BE2C (cell line): ENCODE measurements around the gene RARRES1.

ENCODE experiments used
- DNase-seq: peaks from one replicate; pipeline ENCODE4 v3.0.0-alpha.2; 2020
- H3K27me3 ChIP-seq: fragments of 250-450 bp; sonication (Bioruptor Pico); 2 replicates; pipeline ENCODE4 v1.5.1; 2020; ENCODE audit warnings: mild to moderate bottlenecking
- H3K36me3 ChIP-seq: fragments of 250-450 bp; sonication (Bioruptor Pico); 2 replicates; pipeline ENCODE4 v1.5.1; 2020; ENCODE audit warnings: mild to moderate bottlenecking
- H3K4me1 ChIP-seq: fragments of 250-450 bp; sonication (Bioruptor Pico); 2 replicates; pipeline ENCODE4 v1.5.1; 2020
- H3K4me3 ChIP-seq: 2 replicates; pipeline ENCODE4 v1.5.1; 2011; ENCODE audit warnings: low read depth, low read length
- H3K9me3 ChIP-seq: fragments of 250-450 bp; sonication (Bioruptor Pico); 2 replicates; pipeline ENCODE4 v1.5.1; 2020
- CTCF ChIP-seq: IDR thresholded peaks from 2 replicates; pipeline ENCODE4 v1.5.1; 2012; ENCODE audit warnings: mild to moderate bottlenecking, low read depth, low read length

The RARRES1 gene

DNA sequence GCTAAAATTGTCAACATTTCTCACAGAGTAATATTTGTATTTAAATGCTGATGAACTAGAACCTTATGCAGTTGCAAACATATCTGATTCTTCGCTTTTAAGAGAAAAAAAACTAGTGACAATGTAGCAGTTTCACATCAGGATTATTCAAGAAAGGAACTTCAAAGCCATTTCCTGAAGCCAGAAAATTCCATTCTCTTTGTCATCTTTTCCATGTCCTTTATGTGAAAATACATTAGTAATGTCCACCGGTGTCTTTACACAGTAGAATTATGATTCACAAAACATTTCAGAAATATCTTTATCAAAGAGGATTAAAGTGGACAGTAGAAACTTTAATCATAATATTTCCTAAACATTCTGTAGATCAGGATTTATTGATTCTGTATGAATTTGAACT, 47.1 kb downstream of the RARRES1 start:
- DNase-seq: no peak
- H3K4me3 ChIP-seq: no peak overlapping the region
- TF ChIP-seq CTCF: no peak
- H3K4me1 ChIP-seq: no peaks in the 10 kb centered on the region
- peaks cover 20% of the 10 kb centered on the region for H3K36me3 ChIP-seq
- no peaks in the 10 kb centered on the region for H3K9me3 ChIP-seq
- H3K27me3 ChIP-seq: no peaks in the 10 kb centered on the region

GRCh38 chr3:158683230-158683962, 48.9 kb downstream of the RARRES1 start:
- DNase-seq: no peak
- Histone ChIP-seq H3K4me3 (no peak overlapping the region), H3K27me3 (no peaks in the 10 kb centered on the region), H3K4me1 (no peaks in the 10 kb centered on the region), H3K36me3 (peaks cover 28% of the 10 kb centered on the region), H3K9me3 (no peaks in the 10 kb centered on the region)
- TF ChIP-seq CTCF: no peak

- Histone ChIP-seq H3K4me1 (no peaks in the 10 kb centered on the region), H3K4me3 (no peak overlapping the region), H3K27me3 (no peaks in the 10 kb centered on the region), H3K9me3 (no peaks in the 10 kb centered on the region), H3K36me3 (peaks cover 34% of the 10 kb centered on the region)
- no peak for DNase-seq
- TF ChIP-seq CTCF: no peak
Observed at GRCh38 chr3:158680861-158681260, 51.4 kb downstream of the RARRES1 start.

DNA sequence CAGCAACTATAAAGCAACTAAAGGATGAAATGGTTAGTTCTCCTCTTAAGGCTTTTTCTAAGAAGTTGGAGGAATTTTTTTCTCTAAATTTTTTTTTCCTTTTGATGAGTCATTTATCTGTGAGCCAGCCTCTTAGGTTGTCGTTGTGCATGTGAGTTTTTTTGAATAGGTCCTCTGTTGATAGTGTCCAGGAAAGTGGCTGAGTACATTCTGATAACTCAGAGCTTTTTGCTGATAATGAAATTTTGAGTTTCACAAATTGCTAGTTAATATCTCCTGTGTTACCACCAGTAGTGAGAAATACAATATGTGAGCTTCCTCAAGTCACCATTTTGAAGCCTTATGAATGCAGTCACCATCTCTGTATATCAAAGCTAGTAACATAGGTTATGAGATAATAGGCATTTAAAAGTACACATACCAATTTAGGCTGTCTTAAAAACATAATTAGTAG, 52.7 kb downstream of the RARRES1 start:
- H3K4me3 ChIP-seq: no peak overlapping the region
- H3K9me3 ChIP-seq: no peaks in the 10 kb centered on the region
- DNase-seq: no peak
- H3K4me1 ChIP-seq: no peaks in the 10 kb centered on the region
- peaks cover 26% of the 10 kb centered on the region for H3K36me3 ChIP-seq
- H3K27me3 ChIP-seq: no peaks in the 10 kb centered on the region
- TF ChIP-seq CTCF: no peak

DNA sequence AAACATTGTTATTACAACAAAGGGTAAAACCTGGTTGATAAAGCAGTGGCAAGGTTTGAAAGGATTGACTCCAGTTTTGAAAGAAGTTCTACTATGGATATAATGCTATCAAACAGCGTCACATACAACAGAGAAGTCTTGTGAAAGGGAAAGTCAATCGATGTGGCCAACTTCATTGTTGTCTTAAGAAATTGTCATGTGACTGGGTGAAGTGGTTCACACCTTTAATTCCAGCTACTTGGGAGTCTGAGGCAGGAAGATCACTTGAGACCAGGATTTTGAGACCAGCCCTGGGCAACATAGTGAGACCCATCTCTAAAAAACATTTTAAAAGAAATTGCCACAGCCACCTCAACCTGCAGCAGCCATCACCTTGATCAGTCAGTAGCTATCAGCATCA, 53.6 kb downstream of the RARRES1 start:
- Histone ChIP-seq H3K27me3 (no peaks in the 10 kb centered on the region), H3K36me3 (peaks cover 22% of the 10 kb centered on the region), H3K4me1 (no peaks in the 10 kb centered on the region), H3K9me3 (no peaks in the 10 kb centered on the region), H3K4me3 (no peak overlapping the region)
- no peak for DNase-seq
- TF ChIP-seq CTCF: no peak

- H3K9me3 ChIP-seq: no peaks in the 10 kb centered on the region
- H3K27me3 ChIP-seq: no peaks in the 10 kb centered on the region
- TF ChIP-seq CTCF: peak; percentile 18
- DNase-seq: peak; percentile 14
- H3K4me1 ChIP-seq: no peaks in the 10 kb centered on the region
- no peak within 1 kb of the TSS for H3K4me3 ChIP-seq
- peaks cover 35% of the 10 kb centered on the region for H3K36me3 ChIP-seq
Observed at GRCh38 chr3:158672215-158673176, 59.8 kb downstream of the RARRES1 start, which contains the start of gene LXN. LXN (minus strand) TSS chr3:158672648; CDS start chr3:158672478, 170 bp downstream.
